Prostate gland (tissue), 2 donors: Measurements from ENCODE around the gene SCEL.

Experiments
- CTCF ChIP-seq, 4 experiments: fragments of 200-600 bp in 2 of 4; fragments of 450-650 bp in 2 of 4; sonication (generic) in 2 of 4; IDR thresholded peaks; 1 replicate in 3 of 4; 2 replicates in 1 of 4; pipeline ENCODE4 v1.5.1; 2016 to 2019; ENCODE audit warnings: antibody characterized with exemption in 4 of 4, mild to moderate bottlenecking in 2 of 4, moderate library complexity in 2 of 4
- POLR2A ChIP-seq: fragments of 450-650 bp; IDR thresholded peaks from one replicate; pipeline ENCODE4 v1.6.1; 2016; ENCODE audit warnings: antibody characterized with exemption, mild to moderate bottlenecking
- POLR2AphosphoS5 ChIP-seq: sonication (generic); formaldehyde crosslinking; IDR thresholded peaks from one replicate; pipeline ENCODE4 v1.6.1; 2017; ENCODE audit warnings: antibody characterized with exemption

- TF ChIP-seq CTCF (IDR thresholded peaks at IDR 0.05) (no peak), POLR2AphosphoS5 (peak; percentile 7), POLR2A (no peak)
These were observed 27.6 kb downstream of the SCEL start for GRCh38 chr13:77563111-77563510.
